ENCODE results near the gene STK33.

The STK33 gene

GRCh38 chr11:8593935-8594909, at the start of gene STK33:
STK33 (minus strand) TSS chr11:8594228; CDS start chr11:8474905, 119,323 bp downstream.
- peak; percentile 8 to 16 for DNase-seq

- DNase-seq: no peak
These were observed 48.3 kb upstream of the STK33 start for GRCh38 chr11:8642196-8642841.

- DNase-seq: no peak
These were observed 47.3 kb upstream of the STK33 start for GRCh38 chr11:8641332-8641731.

- DNase-seq: no peak
These were observed 46.4 kb upstream of the STK33 start for GRCh38 chr11:8640267-8640906.

- DNase-seq: no peak
These were observed 45.6 kb upstream of the STK33 start for GRCh38 chr11:8639655-8640054.

GRCh38 chr11:8638300-8638699, 44.3 kb upstream of the STK33 start:
- DNase-seq: no peak

- DNase-seq: no peak
These were observed 42.1 kb upstream of the STK33 start for GRCh38 chr11:8636127-8636526.

GRCh38 chr11:8634498-8634897, 40.5 kb upstream of the STK33 start:
- DNase-seq: no peak

GRCh38 chr11:8631395-8632118, 37.5 kb upstream of the STK33 start:
- DNase-seq: no peak

GRCh38 chr11:8624698-8625097, 30.7 kb upstream of the STK33 start:
- DNase-seq: no peak

- DNase-seq: no peak
These were observed 27.1 kb upstream of the STK33 start for GRCh38 chr11:8621147-8621546.

- no peak for DNase-seq
These were observed 23.0 kb upstream of the STK33 start for GRCh38 chr11:8617063-8617462.

GRCh38 chr11:8615291-8616032, 21.4 kb upstream of the STK33 start:
- DNase-seq: no peak

GRCh38 chr11:8614497-8614896, 20.5 kb upstream of the STK33 start:
- DNase-seq: no peak

GRCh38 chr11:8613036-8613435, 19.0 kb upstream of the STK33 start:
- no peak for DNase-seq

- DNase-seq: no peak
These were observed 18.5 kb upstream of the STK33 start for GRCh38 chr11:8612522-8612921.

- DNase-seq: peak; percentile 21 to 38
These were observed 16.6 kb upstream of the STK33 start for GRCh38 chr11:8610532-8611116.

- DNase-seq: no peak
These were observed 14.6 kb upstream of the STK33 start for GRCh38 chr11:8608652-8609051.

GRCh38 chr11:8605971-8606563, 12.0 kb upstream of the STK33 start:
- no peak for DNase-seq

- peak in 1 of 2 donors; percentile 8 for DNase-seq
These were observed 10.2 kb upstream of the STK33 start for GRCh38 chr11:8604078-8604723.

- DNase-seq: no peak
These were observed 9.7 kb upstream of the STK33 start for GRCh38 chr11:8603696-8604077.
